Activated naive CD4-positive, alpha-beta T cell treated with anti-CD3 and anti-CD28 coated beads, Interleukin-2, amount 50 U/mL, for 16 hours (primary cell): ENCODE data around the gene LIMS2.

ENCODE experiments used
- DNase-seq: peaks from one replicate; pipeline ENCODE4 v3.0.0-alpha.2; 2020

Gene LIMS2

GRCh38 chr2:127674241-127675209 is 805 bp downstream of the LIMS2 start:
- peak; percentile 34 for DNase-seq

- no peak for DNase-seq
These were observed 1.9 kb downstream of the LIMS2 start for GRCh38 chr2:127673291-127674069.

- DNase-seq = no peak
These were observed 2.7 kb downstream of the LIMS2 start for GRCh38 chr2:127672341-127673224.

GRCh38 chr2:127671557-127672302 is 3.6 kb downstream of the LIMS2 start:
- no peak for DNase-seq

- DNase-seq = no peak
These were observed 4.4 kb downstream of the LIMS2 start for GRCh38 chr2:127670957-127671290.

GRCh38 chr2:127670055-127670956 is 5.0 kb downstream of the LIMS2 start:
- no peak for DNase-seq

GRCh38 chr2:127669056-127669455 is 6.3 kb downstream of the LIMS2 start:
- DNase-seq = no peak

- no peak for DNase-seq
These were observed 9.9 kb downstream of the LIMS2 start for GRCh38 chr2:127665267-127665893.

- no peak for DNase-seq
These were observed 10.5 kb downstream of the LIMS2 start for GRCh38 chr2:127664895-127665225.

- DNase-seq = no peak
These were observed 11.1 kb downstream of the LIMS2 start for GRCh38 chr2:127664065-127664894.

- DNase-seq = no peak
These were observed 11.7 kb downstream of the LIMS2 start for GRCh38 chr2:127663566-127664064.

- DNase-seq = no peak
These were observed 12.3 kb downstream of the LIMS2 start for GRCh38 chr2:127662937-127663565.

GRCh38 chr2:127661949-127662510 is 13.3 kb downstream of the LIMS2 start:
- DNase-seq = no peak

- DNase-seq = no peak
These were observed 14.2 kb downstream of the LIMS2 start for GRCh38 chr2:127661072-127661649.

- no peak for DNase-seq
These were observed 15.1 kb downstream of the LIMS2 start for GRCh38 chr2:127660291-127660578.

- DNase-seq = peak; percentile 2
These were observed 15.7 kb downstream of the LIMS2 start for GRCh38 chr2:127659408-127660290.

GRCh38 chr2:127658641-127659407 is 16.5 kb downstream of the LIMS2 start:
- peak; percentile 9 for DNase-seq
